Esophagus mucosa (tissue), 1 donor: ENCODE measurements around the gene TSSK1B. TPM values are rescaled to one million over a fixed set of nuclear protein-coding genes. Genes with fewer than 3 reads are reported as not detected.
"Not testable (repeated sequence)": the region's sequence is repeated elsewhere in the genome, so short reads cannot be mapped to it uniquely, and the experiment has no call there.

Source experiments
- ATAC-seq: fragments of 200-7000 bp; cut with Tn5 transposase; one replicate; pipeline ENCODE4 v1.9.1; 2020
- total RNA-seq: library from RNA; stranded (reverse); gene quantifications from one replicate; pipeline ENCODE4 v1.2.4, GENCODE V29; 2023
- donor health status: DM: yes; HTN: yes; CAD: no.

The TSSK1B gene
- total RNA-seq: 0.48 TPM

GRCh38 chr5:113434889-113435288 lies at the start of gene TSSK1B:
TSS of gene TSSK1B (minus strand) at chr5:113434989. CDS start at chr5:113434839, 150 bp downstream.
- ATAC-seq: no peak

GRCh38 chr5:113480243-113480642 lies 45.5 kb upstream of the TSSK1B start:
- ATAC-seq: no peak

- no peak for ATAC-seq
Measured at GRCh38 chr5:113478691-113479090, 43.9 kb upstream of the TSSK1B start.

- no peak for ATAC-seq
Measured at GRCh38 chr5:113474100-113474728, 39.4 kb upstream of the TSSK1B start.

GRCh38 chr5:113463032-113463431 lies 28.2 kb upstream of the TSSK1B start:
- no peak for ATAC-seq

- ATAC-seq: not testable (repeated sequence)
Measured at GRCh38 chr5:113457106-113457505, 22.3 kb upstream of the TSSK1B start.

- no peak for ATAC-seq
Measured at GRCh38 chr5:113452941-113453340, 18.2 kb upstream of the TSSK1B start.

- ATAC-seq: no peak
Measured at GRCh38 chr5:113451797-113452196, 17.0 kb upstream of the TSSK1B start.

GRCh38 chr5:113450929-113451328 lies 16.1 kb upstream of the TSSK1B start:
- peak; percentile 8 for ATAC-seq

- ATAC-seq: no peak
Measured at GRCh38 chr5:113450462-113450861, 15.7 kb upstream of the TSSK1B start.

GRCh38 chr5:113448252-113448651 lies 13.5 kb upstream of the TSSK1B start:
- no peak for ATAC-seq

GRCh38 chr5:113447498-113448050 lies 12.8 kb upstream of the TSSK1B start:
- no peak for ATAC-seq

- ATAC-seq: no peak
Measured at GRCh38 chr5:113446358-113446927, 11.7 kb upstream of the TSSK1B start.

- no peak for ATAC-seq
Measured at GRCh38 chr5:113437111-113437510, 2.3 kb upstream of the TSSK1B start.

GRCh38 chr5:113435575-113435974 lies 786 bp upstream of the TSSK1B start:
- ATAC-seq: peak; percentile 13

- no peak for ATAC-seq
Measured at GRCh38 chr5:113433862-113434612, 752 bp downstream of the TSSK1B start.

- ATAC-seq: no peak
Measured at GRCh38 chr5:113433071-113433470, 1.7 kb downstream of the TSSK1B start.

- peak; percentile 82 for ATAC-seq
Measured at GRCh38 chr5:113427871-113428574, 6.8 kb downstream of the TSSK1B start.

GRCh38 chr5:113425909-113426308 lies 8.9 kb downstream of the TSSK1B start:
- no peak for ATAC-seq

- ATAC-seq: no peak
Measured at GRCh38 chr5:113421693-113422092, 13.1 kb downstream of the TSSK1B start.

- ATAC-seq: no peak
Measured at GRCh38 chr5:113405530-113405929, 29.3 kb downstream of the TSSK1B start.

GRCh38 chr5:113404269-113404668 lies 30.5 kb downstream of the TSSK1B start:
- ATAC-seq: no peak

GRCh38 chr5:113397986-113398385 lies 36.8 kb downstream of the TSSK1B start:
- not testable (repeated sequence) for ATAC-seq
